CD4-positive, alpha-beta T cell treated with Interferon alpha-2 for 1 hour (primary cell): ENCODE measurements around the gene RPL6.
"Not testable (repeated sequence)": the region's sequence is repeated elsewhere in the genome, so short reads cannot be mapped to it uniquely, and the experiment has no call there.

Experiments used
- DNase-seq, 2 donors: peaks; one replicate each; pipeline ENCODE4 v3.0.0-alpha.2; 2020 to 2022

RPL6 gene

DNA sequence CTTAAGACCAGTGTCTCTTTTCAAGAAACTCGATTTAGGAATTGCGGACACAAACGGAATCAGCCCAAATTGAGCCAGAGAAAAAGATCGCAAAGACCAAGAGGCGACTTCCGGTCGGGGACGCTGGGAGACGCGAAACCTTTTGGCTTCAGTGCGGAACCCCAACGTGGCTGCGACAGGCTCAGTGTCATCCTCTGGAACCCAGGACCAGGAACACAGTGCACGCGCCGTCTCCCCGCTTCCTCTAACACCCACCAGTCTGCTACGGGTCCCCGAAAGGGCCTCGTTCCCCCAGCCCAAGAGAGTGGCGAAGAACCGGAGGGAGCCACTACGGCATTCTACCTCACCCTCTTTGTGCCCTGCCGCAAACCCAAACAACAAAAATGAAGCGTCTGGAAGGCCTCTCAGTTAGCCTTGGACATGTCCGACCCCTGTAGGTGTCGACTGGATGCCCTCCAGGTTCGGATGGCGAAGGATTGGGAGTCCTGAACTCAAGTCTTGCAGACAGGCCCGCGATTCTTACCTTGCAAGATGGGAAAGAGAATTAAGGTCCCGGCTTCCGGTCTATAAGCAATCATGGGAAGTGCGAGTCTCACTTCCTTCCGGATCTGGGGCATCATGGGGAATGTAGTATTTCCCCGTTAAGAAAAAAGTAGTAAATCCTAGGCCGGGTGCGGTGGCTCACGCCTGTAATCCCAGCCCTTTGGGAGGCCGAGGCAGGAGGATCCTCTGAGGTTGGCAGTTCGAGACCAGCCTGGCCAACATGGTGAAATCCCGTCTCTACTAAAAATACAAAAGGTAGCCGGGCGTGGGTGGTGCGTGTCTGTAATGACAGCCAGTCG, at the start of gene RPL6:
Gene RPL6 (minus strand): TSS at position 542 of the 842 bp plus-strand sequence. CDS start 949 bp downstream, outside the sequence.
- peak; percentile 84 to 90 for DNase-seq

- DNase-seq: no peak
These were observed 49.3 kb upstream of the RPL6 start for GRCh38 chr12:112458751-112459150.

GRCh38 chr12:112458330-112458729, 48.9 kb upstream of the RPL6 start:
- DNase-seq: no peak

DNA sequence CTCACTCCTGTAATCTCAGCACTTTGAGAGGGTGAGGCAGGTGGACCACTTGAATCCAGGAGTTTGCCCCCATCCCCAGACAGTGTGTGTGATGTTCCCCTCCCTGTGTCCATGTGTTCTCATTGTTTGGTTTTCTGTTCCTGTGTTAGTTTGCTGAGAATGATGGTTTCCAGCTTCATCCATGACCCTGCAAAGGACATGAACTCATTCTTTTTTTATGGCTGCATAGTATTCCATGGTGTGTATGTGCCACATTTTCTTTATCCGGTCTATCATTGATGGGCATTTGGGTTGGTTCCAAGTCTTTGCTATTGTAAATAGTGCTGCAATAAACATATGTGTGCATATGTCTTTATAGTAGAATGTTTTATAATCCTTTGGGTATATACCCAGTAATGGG, 47.7 kb upstream of the RPL6 start:
- DNase-seq: not testable (repeated sequence)

- DNase-seq: no peak
These were observed 46.6 kb upstream of the RPL6 start for GRCh38 chr12:112456029-112456428.

DNA sequence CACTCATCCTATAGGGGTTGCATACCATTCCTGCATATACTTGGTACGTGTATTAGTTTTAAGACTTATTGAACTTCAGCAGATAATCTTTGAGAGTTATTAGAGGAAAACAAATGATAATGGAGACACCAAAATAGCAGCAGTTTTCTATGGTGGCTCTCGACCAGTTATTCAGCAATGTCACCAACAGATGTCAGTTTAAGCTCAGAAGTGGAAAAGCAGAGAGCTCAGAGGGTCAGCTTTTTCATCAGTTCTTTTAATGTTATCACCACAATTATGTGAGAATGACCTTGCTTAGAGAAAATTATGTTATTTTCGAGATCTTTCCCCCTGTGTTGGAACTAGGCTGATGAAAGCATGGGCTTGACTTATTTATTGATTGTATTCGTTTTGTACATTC, 41.3 kb upstream of the RPL6 start:
- no peak for DNase-seq

DNA sequence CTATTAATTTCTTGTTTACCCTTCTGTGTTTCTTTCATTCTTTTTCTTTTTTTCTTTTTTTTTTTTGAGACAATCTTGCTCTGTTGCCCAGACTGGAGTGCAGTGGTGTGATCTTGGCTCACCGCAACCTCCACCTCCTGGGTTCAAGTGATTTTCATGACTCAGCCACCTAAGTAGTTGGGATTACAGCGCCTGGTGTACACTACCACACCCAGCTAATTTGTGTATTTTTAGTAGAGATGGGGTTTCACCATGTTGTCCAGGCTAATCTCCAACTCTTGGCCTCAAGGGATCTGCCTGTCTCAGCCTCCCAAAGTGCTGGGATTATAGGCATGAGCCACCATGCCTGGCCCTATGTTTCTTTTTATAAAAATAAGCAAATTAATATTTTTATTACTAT, 38.8 kb upstream of the RPL6 start:
- DNase-seq: not testable (repeated sequence)

- DNase-seq: no peak
These were observed 37.7 kb upstream of the RPL6 start for GRCh38 chr12:112447106-112447505.

GRCh38 chr12:112446008-112446725, 36.8 kb upstream of the RPL6 start:
- no peak for DNase-seq

- no peak for DNase-seq
These were observed 34.5 kb upstream of the RPL6 start for GRCh38 chr12:112443916-112444315.

- not testable (repeated sequence) for DNase-seq
These were observed 31.2 kb upstream of the RPL6 start for GRCh38 chr12:112440653-112441052.

DNA sequence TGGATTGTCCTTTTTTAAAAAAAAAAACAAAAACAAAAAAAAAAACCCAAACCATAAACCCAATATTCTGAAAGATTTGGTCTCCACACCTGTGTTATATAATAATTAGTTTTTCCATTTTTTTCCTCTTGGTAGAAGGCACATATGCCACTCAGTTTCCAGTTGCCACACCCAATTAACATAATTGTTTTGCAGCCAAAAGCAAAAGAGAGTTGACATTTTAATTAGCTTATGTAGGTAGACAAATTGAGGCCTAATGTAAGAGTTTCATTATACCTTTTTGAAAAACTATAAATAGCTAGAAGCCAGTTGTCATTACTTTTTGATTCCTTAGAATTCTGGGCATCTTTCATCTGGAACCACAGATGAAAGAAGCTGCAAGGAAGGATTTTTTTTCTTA, 30.4 kb upstream of the RPL6 start:
- DNase-seq: no peak

DNA sequence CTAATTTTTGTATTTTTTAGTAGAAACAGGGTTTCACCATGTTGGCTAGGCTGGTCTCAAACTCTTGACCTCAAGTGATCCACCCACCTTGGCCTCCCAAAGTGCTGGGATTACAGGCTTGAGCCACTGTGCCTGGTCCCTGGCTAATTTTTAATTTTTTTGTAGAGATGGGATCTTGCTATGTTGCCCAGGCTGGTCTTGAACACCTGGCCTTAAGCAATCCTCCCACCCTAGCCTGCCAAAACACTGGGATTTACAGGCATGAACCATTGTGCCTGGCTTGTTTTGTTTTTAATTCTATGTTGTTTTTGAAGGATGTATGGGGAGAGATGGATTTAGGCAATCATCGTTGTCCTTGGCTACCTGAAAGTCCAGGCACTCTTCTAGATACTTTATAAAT, 29.2 kb upstream of the RPL6 start:
- DNase-seq: not testable (repeated sequence)

DNA sequence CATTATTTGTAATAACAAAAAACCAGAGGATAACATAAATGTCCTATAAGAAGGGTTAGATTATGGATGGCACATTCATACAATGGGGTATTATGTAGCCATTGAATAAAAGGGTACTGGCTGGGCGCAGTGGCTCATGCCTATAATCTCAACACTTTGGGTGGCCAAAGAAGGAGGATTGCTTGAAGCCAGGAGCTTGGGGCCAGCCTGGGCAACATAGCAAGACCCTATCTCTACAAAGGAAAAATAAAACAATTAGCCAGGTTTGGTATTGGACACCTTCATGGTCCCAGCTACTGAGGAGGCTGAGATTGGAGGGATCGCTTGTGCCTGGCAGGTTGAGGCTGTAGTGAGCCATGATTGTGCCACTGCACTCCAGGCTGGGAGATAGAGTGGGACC, 24.1 kb upstream of the RPL6 start:
- DNase-seq: no peak

- no peak for DNase-seq
These were observed 22.6 kb upstream of the RPL6 start for GRCh38 chr12:112431965-112432364.

DNA sequence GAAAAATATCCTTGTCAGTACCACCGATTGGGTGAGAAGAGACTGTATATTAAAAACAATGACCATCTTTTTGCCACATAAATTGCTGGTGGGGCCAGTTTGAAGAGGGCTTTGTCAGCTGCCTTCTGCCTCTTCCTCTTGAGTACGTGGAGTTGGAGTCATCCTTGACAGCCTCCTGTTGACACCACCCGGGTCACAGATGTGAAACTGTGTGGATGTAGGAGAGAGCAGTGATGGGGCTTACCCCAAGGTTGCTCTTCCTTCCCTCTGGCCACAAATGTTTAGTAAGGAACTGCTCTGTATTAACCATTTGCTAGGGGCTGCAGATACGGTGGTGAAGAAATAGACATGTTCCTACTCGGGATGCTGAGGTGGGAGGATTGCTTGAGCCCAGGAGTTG, 21.5 kb upstream of the RPL6 start:
- no peak for DNase-seq

DNA sequence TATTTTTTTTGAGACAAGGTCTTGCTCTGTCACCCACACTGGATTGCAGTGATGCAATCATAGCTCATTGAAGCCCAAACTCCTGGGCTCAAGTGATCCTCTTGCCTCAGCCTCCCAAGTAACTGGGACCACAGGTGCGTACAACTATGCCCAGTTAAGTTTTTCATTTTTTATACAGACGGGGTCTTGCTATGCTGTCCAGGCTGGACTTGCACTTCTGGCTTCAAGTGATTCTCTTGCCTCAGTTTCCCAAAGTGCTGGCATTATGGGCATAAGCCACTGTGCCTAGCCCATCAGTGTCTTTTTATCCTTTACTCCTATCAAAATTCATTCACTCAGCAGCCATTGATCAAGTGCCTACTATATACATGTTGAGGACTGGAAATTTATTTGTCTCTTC, 18.4 kb upstream of the RPL6 start:
- no peak for DNase-seq

DNA sequence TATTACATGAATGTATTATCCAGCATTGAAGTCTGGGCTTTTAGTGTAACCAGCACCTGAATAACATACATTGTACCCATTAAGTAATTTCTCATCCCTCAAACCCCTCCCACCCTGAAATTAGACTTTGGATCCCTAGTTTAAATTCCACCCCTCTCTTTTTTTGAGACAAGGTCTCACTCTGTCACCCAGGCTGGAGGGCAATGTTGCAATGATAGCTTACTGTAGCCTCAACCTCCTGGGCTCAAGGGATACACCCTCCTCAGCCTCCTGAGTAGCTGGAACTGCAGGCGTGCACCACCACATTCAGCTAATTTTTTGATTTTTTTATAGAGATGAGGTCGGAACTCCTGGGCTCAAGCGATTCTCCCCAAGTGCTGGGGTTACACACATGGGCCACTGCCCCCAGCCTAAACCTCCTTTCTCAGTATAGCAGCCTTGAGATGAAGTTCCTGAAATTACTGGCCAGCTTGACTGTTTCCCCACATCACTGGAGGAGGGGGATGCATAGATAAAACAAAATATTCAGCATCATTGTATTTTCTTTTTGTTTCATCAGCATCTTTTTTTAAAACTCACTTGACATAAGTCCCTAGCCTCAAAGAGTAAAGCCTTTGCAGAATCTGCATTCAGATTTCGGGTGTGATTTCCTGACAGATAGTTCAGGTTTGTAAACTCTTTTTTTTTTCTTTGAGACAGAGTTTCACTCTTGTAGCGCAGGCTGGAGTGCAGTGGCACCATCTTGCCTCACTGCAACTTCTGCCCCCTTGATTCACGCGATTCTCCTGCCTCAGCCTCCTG, 16.4 kb upstream of the RPL6 start:
- no peak for DNase-seq

- no peak for DNase-seq
These were observed 14.7 kb upstream of the RPL6 start for GRCh38 chr12:112424126-112424525.

GRCh38 chr12:112422531-112422930, 13.1 kb upstream of the RPL6 start:
- no peak for DNase-seq

- no peak for DNase-seq
These were observed 12.0 kb upstream of the RPL6 start for GRCh38 chr12:112421363-112421762.

GRCh38 chr12:112420740-112421139, 11.3 kb upstream of the RPL6 start:
- DNase-seq: no peak
